Stimulated activated memory B cell treated with anti-CD40 and anti-IgM and Interleukin-4, amounts not matched to agents 10 μg/mL and 1 μg/mL and 100 μg/mL, for 72 hours (primary cell): ENCODE data around the gene MTRFR.
A peak's percentile ranks its signal among the peaks of the same experiment; 100 is the strongest.
"Not testable (repeated sequence)": the region's sequence is repeated elsewhere in the genome, so short reads cannot be mapped to it uniquely, and the experiment has no call there.

ENCODE experiments used
- ATAC-seq: fragments of 150-1000 bp; cut with Tn5 transposase; 2 replicates; pipeline ENCODE4 v1.10.0; 2021
- H3K27ac Mint-ChIP-seq: one replicate; pipeline ENCODE4 v1.8.0; 2022; ENCODE audit warnings: mild to moderate bottlenecking, mixed read lengths
- H3K27me3 Mint-ChIP-seq: one replicate; pipeline ENCODE4 v1.8.0; 2022; ENCODE audit warnings: mixed read lengths
- H3K36me3 Mint-ChIP-seq: one replicate; pipeline ENCODE4 v1.8.0; 2022; ENCODE audit warnings: mixed read lengths
- H3K4me1 Mint-ChIP-seq: one replicate; pipeline ENCODE4 v1.8.0; 2022; ENCODE audit warnings: mixed read lengths
- H3K4me3 Mint-ChIP-seq: one replicate; pipeline ENCODE4 v1.8.0; 2022; ENCODE audit warnings: mild to moderate bottlenecking, moderate library complexity, mixed read lengths
- H3K9me3 Mint-ChIP-seq: one replicate; pipeline ENCODE4 v1.8.0; 2022; ENCODE audit warnings: mixed read lengths

MTRFR gene

DNA sequence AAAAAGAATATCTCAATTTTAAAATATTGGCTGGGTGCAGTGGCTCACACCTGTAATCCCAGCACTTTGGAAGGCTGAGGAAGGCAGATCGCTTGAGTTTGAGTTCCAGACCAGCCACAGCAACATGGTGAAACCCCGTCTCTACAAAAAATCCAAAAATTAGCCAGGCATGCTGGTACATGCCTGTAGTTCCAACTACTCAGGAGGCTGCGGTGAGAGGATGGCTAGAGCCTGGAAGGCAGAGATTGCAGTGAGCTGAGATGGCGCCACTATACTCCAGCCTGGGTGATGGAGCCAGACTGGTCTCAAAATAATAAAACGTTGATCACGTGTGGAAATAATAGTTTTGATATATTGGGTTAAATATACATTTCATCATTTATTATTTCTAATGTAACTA is 5.7 kb downstream of the MTRFR start:
- no peaks in the 10 kb centered on the region for H3K9me3 Mint-ChIP-seq
- H3K27me3 Mint-ChIP-seq = no peaks in the 10 kb centered on the region
- H3K27ac Mint-ChIP-seq = no peak overlapping the region
- peaks cover 17% of the 10 kb centered on the region for H3K36me3 Mint-ChIP-seq
- ATAC-seq = no peak
- H3K4me3 Mint-ChIP-seq = no peak overlapping the region
- H3K4me1 Mint-ChIP-seq = peaks cover 52% of the 10 kb centered on the region

- Mint-ChIP-seq H3K4me3 (no peak overlapping the region), H3K27ac (peak overlapping the region; percentile 57), H3K4me1 (peaks cover 52% of the 10 kb centered on the region), H3K27me3 (no peaks in the 10 kb centered on the region), H3K36me3 (peaks cover 27% of the 10 kb centered on the region), H3K9me3 (no peaks in the 10 kb centered on the region)
- ATAC-seq = no peak
Measured at GRCh38 chr12:123242116-123242904, 9.1 kb downstream of the MTRFR start.

GRCh38 chr12:123243671-123244262 is 10.5 kb downstream of the MTRFR start:
- no peaks in the 10 kb centered on the region for H3K27me3 Mint-ChIP-seq
- H3K4me3 Mint-ChIP-seq = no peak overlapping the region
- H3K27ac Mint-ChIP-seq = no peak overlapping the region
- peaks cover 51% of the 10 kb centered on the region for H3K4me1 Mint-ChIP-seq
- no peaks in the 10 kb centered on the region for H3K9me3 Mint-ChIP-seq
- no peak for ATAC-seq
- H3K36me3 Mint-ChIP-seq = peaks cover 41% of the 10 kb centered on the region

DNA sequence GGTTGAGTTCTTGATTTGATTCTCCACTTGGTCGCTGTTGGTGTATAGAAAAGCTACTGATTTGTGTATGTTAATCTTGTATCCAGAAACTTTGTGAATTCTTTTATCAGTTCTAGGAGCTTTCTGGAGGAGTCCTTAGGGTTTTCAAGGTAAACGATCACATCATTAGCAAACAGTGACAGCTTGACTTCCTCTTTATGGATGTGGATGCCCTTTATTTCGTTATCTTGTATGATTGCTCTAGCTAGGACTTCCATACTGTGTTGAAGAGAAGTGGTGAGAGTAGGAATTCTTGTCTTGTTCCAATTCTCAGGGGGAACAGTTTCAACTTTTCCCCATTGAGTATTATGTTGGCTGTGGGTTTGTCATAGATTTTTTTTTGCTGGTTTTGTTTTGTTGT is 12.4 kb downstream of the MTRFR start:
- Mint-ChIP-seq H3K27me3 (no peaks in the 10 kb centered on the region), H3K4me1 (peaks cover 55% of the 10 kb centered on the region), H3K9me3 (no peaks in the 10 kb centered on the region), H3K4me3 (no peak overlapping the region), H3K36me3 (peaks cover 47% of the 10 kb centered on the region), H3K27ac (peak overlapping the region; percentile 22)
- ATAC-seq = no peak

DNA sequence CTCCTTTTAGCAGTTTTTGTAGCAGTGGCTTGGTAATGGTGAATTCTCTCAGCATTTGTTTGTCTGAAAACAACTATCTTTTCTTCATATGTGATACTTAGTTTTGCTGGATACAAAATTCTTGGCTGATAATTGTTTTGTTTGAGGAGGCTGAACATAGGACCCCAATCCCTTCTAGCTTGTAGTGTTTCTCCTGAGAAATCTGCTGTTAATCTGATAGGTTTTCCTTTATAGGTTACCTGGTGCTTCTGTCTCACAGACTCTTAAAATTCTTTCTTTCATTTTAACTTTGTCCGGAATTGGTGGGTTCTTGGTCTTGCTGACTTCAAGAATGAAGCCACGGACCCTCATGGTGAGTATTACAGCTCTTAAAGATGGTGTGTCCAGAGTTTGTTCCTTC is 14.9 kb downstream of the MTRFR start:
- Mint-ChIP-seq H3K27ac (peak overlapping the region; percentile 22), H3K36me3 (peaks cover 42% of the 10 kb centered on the region), H3K4me1 (peaks cover 55% of the 10 kb centered on the region)
- not testable (repeated sequence) for H3K9me3 Mint-ChIP-seq, H3K27me3 Mint-ChIP-seq, H3K4me3 Mint-ChIP-seq, ATAC-seq

DNA sequence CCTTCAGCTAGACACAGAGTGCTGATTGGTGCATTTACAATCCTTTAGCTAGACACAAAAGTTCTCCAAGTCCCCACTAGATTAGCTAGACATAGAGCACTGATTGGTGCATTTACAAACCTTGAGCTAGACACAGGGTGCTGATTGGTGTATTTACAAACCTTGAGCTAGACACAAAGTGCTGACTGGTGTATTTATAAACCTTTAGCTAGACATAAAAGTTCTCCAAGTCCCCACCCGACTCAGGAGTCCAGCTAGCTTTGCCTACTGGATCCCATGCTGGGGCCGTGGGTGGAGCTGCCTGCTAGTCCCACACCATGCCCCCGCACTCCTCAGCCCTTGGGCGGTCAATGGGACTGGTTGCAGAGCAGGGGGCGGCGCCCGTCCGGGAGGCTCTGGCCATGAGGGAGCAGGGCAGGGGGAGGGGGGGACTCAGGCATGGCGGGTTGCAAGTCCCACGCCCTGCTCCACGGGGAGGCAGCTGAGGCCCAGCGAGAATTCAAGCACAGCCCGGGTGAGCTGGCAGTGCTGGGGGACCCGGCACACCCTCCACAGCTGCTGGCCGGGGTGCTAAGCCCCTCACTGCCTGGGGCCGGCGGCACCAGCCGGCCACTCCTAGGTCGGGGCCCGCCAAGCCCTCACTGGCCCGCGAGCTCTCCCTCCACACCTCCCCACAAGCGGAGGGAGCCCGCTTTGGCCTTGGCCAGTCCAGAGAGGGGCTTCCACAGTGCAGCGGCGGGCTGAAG is 15.9 kb downstream of the MTRFR start:
- H3K4me1 Mint-ChIP-seq = peaks cover 55% of the 10 kb centered on the region
- H3K4me3 Mint-ChIP-seq, H3K27me3 Mint-ChIP-seq, ATAC-seq, H3K27ac Mint-ChIP-seq, H3K9me3 Mint-ChIP-seq: not testable (repeated sequence)
- H3K36me3 Mint-ChIP-seq = peaks cover 51% of the 10 kb centered on the region

GRCh38 chr12:123250471-123251383 is 17.5 kb downstream of the MTRFR start:
- H3K27ac Mint-ChIP-seq = peak overlapping the region; percentile 45
- H3K4me3 Mint-ChIP-seq = no peak overlapping the region
- no peaks in the 10 kb centered on the region for H3K27me3 Mint-ChIP-seq
- peaks cover 51% of the 10 kb centered on the region for H3K36me3 Mint-ChIP-seq
- H3K9me3 Mint-ChIP-seq = no peaks in the 10 kb centered on the region
- peaks cover 46% of the 10 kb centered on the region for H3K4me1 Mint-ChIP-seq
- no peak for ATAC-seq

DNA sequence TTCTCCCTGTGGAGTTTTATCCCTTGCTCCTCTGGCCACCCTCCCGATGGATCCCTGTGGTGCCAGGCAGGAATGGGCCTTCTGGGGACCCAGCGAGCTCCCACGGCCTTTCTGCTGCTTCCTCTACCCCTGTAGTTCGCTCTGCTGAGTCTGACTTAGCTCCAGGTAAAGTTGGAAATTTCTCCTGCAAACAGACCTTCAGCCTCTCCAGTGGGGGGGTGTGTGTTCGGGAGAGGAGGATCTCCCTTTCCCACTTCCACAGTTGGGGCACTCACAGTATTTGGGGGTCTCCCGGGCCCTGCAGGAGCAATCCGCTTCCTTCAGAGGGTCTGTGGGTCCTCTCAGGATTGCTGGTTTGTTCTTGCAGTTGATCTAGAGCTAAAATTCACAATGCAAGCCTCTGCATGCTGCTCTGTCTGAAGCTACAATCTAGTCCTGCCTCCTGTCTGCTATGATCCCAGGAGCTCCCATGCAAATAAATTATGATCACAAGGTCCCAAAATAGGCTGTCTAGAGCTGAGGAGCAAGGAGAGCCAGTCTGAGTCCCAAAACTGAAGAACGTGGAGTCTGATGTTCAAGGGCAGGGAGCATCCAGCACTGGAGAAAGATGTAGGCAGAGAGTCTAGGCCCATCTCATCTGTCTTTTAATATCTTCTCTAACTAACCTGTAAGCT is 18.3 kb downstream of the MTRFR start:
- H3K9me3 Mint-ChIP-seq = no peaks in the 10 kb centered on the region
- ATAC-seq = no peak
- H3K27me3 Mint-ChIP-seq = no peaks in the 10 kb centered on the region
- no peak overlapping the region for H3K4me3 Mint-ChIP-seq
- H3K27ac Mint-ChIP-seq = peak overlapping the region; percentile 45
- peaks cover 38% of the 10 kb centered on the region for H3K4me1 Mint-ChIP-seq
- H3K36me3 Mint-ChIP-seq = peaks cover 54% of the 10 kb centered on the region

DNA sequence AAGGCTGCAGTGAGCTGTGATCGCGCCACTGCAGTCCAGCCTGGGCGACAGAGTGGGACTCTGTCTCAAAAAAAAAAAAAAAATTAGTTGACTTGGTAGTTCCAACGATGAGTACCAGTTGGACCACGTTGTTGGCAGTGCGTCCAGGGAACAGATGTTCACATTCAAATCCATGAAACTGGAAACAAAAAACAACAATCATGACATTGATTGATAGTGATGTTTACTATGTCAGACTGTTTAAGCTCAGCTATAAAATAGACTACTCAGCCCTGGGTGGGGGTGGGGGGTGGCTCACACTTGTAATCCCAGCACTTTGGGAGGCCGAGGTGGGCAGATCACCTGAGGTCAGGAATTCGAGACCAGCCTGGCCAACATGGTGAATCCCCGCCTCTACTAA is 19.1 kb downstream of the MTRFR start:
- H3K4me3 Mint-ChIP-seq, H3K9me3 Mint-ChIP-seq, ATAC-seq, H3K27me3 Mint-ChIP-seq, H3K27ac Mint-ChIP-seq: not testable (repeated sequence)
- peaks cover 31% of the 10 kb centered on the region for H3K4me1 Mint-ChIP-seq
- H3K36me3 Mint-ChIP-seq = peaks cover 53% of the 10 kb centered on the region

DNA sequence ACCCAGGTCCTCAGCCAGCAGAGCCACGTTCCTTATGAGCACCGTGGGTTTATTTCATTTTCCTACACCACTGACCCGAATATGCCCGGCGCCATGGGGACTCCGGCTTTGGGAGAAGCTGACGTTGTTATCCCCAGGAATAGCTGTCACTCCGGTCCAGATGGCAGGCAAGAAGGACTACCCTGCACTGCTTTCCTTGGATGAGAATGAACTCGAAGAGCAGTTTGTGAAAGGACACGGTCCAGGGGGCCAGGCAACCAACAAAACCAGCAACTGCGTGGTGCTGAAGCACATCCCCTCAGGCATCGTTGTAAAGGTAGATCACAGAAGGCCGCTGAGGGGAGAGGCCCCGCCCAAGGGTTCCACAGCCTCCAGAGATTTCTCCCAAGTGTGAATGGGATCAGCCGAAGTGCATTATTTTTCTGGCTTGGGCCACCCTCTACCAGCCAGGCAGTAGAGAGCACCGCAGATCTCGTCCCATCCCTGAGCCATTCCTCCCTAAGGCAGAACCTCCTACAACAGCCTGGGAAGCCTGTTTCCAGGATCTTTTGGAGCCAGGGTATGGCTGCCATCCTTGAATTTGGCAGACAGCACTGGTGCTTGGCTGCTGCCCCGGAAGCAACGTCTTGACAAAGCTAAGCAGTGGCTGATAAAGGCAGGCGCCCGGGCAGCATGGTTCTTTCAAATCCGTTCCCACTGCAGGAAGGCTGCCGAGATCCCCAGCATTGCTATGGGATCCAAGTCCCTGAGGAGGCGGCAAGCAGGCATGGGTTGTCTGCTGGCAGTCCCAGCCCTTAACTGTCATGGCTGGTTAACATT is 20.6 kb downstream of the MTRFR start:
- no peaks in the 10 kb centered on the region for H3K9me3 Mint-ChIP-seq
- H3K4me3 Mint-ChIP-seq = no peak overlapping the region
- peak overlapping the region; percentile 24 for H3K27ac Mint-ChIP-seq
- ATAC-seq = no peak
- H3K4me1 Mint-ChIP-seq = peaks cover 23% of the 10 kb centered on the region
- H3K27me3 Mint-ChIP-seq = no peaks in the 10 kb centered on the region
- H3K36me3 Mint-ChIP-seq = peaks cover 39% of the 10 kb centered on the region

- Mint-ChIP-seq H3K9me3 (no peaks in the 10 kb centered on the region), H3K4me3 (no peak overlapping the region), H3K36me3 (peaks cover 38% of the 10 kb centered on the region), H3K27me3 (no peaks in the 10 kb centered on the region), H3K27ac (no peak overlapping the region), H3K4me1 (peaks cover 19% of the 10 kb centered on the region)
- ATAC-seq = no peak
Measured at GRCh38 chr12:123254853-123255446, 21.7 kb downstream of the MTRFR start.

DNA sequence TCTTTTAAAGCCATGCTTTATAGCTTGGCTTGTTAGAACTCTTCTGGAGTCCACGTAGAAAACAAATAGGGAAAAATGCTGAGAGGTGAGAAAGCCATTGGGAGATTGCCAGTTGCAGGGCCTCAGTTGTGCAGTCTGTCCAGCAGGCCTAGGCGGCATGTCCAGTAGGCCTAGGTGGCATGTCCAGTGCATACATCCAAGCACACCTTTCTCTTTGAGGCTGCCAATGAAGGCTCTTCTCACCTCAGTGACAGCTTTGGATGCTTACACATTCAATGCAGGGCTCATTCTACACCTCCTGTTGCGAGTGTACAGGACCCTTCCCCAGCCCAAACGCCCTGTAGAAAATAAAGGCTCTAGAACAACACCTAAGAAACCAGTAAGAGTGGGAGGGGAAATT is 25.4 kb downstream of the MTRFR start:
- ATAC-seq = no peak
- H3K36me3 Mint-ChIP-seq = peaks cover 40% of the 10 kb centered on the region
- H3K4me3 Mint-ChIP-seq = no peak overlapping the region
- H3K27ac Mint-ChIP-seq = no peak overlapping the region
- no peaks in the 10 kb centered on the region for H3K9me3 Mint-ChIP-seq
- H3K27me3 Mint-ChIP-seq = no peaks in the 10 kb centered on the region
- H3K4me1 Mint-ChIP-seq = no peaks in the 10 kb centered on the region

GRCh38 chr12:123260081-123260480 is 26.8 kb downstream of the MTRFR start:
- H3K4me1 Mint-ChIP-seq = no peaks in the 10 kb centered on the region
- ATAC-seq = no peak
- H3K27me3 Mint-ChIP-seq = no peaks in the 10 kb centered on the region
- H3K9me3 Mint-ChIP-seq = no peaks in the 10 kb centered on the region
- H3K36me3 Mint-ChIP-seq = peaks cover 37% of the 10 kb centered on the region
- no peak overlapping the region for H3K4me3 Mint-ChIP-seq
- no peak overlapping the region for H3K27ac Mint-ChIP-seq
